Neutrophil (primary cell): ENCODE results near the gene RSRP1.
"Not testable (repeated sequence)": the region's sequence is repeated elsewhere in the genome, so short reads cannot be mapped to it uniquely, and the experiment has no call there.

ENCODE experiments used
- H3K27ac ChIP-seq: fragments of 200-600 bp; sonication (generic); 2 replicates; pipeline ENCODE4 v1.5.1; 2016; ENCODE audit warnings: mild to moderate bottlenecking, moderate library complexity
- H3K27me3 ChIP-seq: fragments of 200-600 bp; sonication (generic); 2 replicates; pipeline ENCODE4 v1.6.0; 2016; ENCODE audit warnings: mild to moderate bottlenecking
- H3K36me3 ChIP-seq: fragments of 200-600 bp; sonication (generic); 2 replicates; pipeline ENCODE4 v1.5.1; 2017
- H3K4me1 ChIP-seq, 2 experiments: fragments of 200-600 bp in 1 of 2; sonication (generic) in 1 of 2; 1 replicate in 1 of 2; 2 replicates in 1 of 2; pipeline versions ENCODE4 v1.5.1 to v1.6.1; 2013 to 2016; ENCODE audit warnings: low read depth in 1 of 2, low read length in 1 of 2, mild to moderate bottlenecking in 1 of 2, moderate library complexity in 1 of 2; ENCODE audit not compliant: control insufficient read depth in 1 of 2, insufficient read depth in 1 of 2
- H3K4me3 ChIP-seq, 2 experiments: fragments of 200-600 bp in 1 of 2; sonication (generic) in 1 of 2; 1 replicate in 1 of 2; 2 replicates in 1 of 2; pipeline ENCODE4 v1.5.1; 2013 to 2016; ENCODE audit warnings: low read depth in 1 of 2, low read length in 1 of 2, mild to moderate bottlenecking in 1 of 2, moderate library complexity in 1 of 2
- H3K9me3 ChIP-seq: fragments of 200-600 bp; sonication (generic); 2 replicates; pipeline ENCODE4 v1.5.1; 2016
- CTCF ChIP-seq: fragments of 200-600 bp; sonication (generic); IDR thresholded peaks from 2 replicates; pipeline ENCODE4 v1.5.1; 2016; ENCODE audit warnings: antibody characterized with exemption

Gene RSRP1, protein sequence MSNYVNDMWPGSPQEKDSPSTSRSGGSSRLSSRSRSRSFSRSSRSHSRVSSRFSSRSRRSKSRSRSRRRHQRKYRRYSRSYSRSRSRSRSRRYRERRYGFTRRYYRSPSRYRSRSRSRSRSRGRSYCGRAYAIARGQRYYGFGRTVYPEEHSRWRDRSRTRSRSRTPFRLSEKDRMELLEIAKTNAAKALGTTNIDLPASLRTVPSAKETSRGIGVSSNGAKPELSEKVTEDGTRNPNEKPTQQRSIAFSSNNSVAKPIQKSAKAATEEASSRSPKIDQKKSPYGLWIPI

DNA sequence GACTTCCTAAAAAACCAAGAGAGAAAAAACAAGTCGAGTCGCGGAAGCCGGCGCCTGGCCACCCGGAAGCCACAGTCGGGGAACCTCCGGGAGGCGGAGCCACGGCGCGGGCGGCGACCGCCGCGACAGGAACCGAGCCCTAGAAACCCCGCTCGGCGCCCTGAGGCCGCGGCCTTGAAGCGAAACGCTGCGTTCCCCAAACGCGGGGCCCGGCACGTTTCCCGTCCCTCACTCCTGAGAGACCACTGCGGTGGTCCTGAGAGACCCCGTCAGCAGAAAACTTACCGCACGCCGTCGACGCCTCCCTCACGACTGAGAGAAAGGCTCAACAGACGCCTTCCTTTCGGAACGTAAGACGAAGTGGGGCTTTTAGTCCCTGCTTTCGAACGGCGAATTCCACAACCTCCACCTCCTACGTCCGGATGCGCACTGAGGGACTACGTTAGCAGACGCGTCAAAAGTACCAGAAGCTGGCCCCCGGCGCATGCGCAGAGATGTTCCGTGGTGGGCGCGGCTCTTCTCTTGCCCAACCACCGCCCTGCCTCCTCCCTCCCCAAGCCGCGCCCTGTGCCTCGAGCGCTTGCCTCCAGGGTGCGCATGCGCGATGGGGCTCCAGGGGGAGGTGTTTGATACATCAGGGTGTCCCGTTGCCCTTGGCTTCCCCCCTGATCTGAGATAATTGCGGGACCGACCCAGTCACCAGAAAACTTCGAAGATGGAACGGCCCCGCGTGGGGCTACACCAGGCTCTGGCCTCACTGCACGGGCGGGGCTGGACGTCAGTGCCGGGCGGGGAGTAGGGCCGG, at the start of gene RSRP1:
RSRP1 (minus strand) TSS at position 431 of the 805 bp plus-strand sequence. CDS start 491 bp downstream, outside the sequence.
- peak within 1 kb of the TSS; percentile 95 for H3K27ac ChIP-seq
- peak; percentile 63 for TF ChIP-seq CTCF
- no peaks in the 10 kb centered on the region for H3K27me3 ChIP-seq
- peaks cover 6% of the 10 kb centered on the region for H3K9me3 ChIP-seq
- peaks cover 45% of the 10 kb centered on the region for H3K36me3 ChIP-seq
- peaks cover 43 to 47% of the 10 kb centered on the region in 2 experiments for H3K4me1 ChIP-seq
- H3K4me3 ChIP-seq = peak within 1 kb of the TSS; percentile 86 to 97

- H3K9me3 ChIP-seq, H3K4me1 ChIP-seq, H3K4me3 ChIP-seq, H3K27me3 ChIP-seq, H3K27ac ChIP-seq, H3K36me3 ChIP-seq: not testable (repeated sequence)
Observed at GRCh38 chr1:25296501-25296900, 49.2 kb upstream of the RSRP1 start.

GRCh38 chr1:25294889-25295826, 47.9 kb upstream of the RSRP1 start:
- not testable (repeated sequence) for H3K4me3 ChIP-seq, H3K27me3 ChIP-seq, H3K9me3 ChIP-seq, H3K27ac ChIP-seq, H3K4me1 ChIP-seq, H3K36me3 ChIP-seq

DNA sequence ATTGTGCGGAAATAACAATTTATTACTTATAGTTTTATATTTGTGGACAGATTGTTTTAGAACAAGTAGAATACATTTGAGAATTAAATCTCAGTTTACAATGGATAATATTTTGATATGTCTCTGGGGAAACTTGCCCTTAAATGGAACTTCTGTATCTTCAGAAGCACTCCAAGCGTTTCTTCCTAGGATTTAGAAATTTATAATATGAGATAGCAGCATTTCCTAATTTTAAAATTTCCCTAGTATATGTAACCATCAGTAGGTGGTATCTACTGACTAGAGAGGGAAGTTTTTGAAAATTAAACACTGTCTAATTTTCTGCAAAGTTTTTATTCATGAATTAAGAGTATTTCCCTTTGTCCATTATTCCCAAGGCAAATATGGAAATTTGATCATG, 46.2 kb upstream of the RSRP1 start:
- not testable (repeated sequence) for H3K36me3 ChIP-seq, H3K9me3 ChIP-seq, H3K27me3 ChIP-seq, H3K27ac ChIP-seq, H3K4me3 ChIP-seq, H3K4me1 ChIP-seq

DNA sequence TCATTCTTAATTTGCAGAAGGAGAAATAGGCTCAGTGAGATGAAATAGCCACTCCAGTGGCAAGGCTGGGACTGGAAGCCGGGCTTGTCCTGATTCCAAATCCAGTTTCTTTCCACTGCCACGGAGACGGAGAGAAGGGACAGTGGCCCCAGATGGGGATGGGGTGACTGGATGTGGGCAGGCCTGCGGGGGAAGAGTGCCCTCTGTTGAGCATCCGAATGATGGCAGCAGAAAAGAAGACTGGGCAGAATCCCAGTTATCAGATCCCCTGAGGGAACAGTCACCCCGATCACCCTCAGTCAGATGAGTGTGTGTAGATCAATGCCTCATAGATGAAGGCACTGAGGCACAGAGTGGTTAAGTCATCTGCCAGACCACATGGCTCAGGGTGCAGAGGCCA, 42.8 kb upstream of the RSRP1 start:
- not testable (repeated sequence) for H3K27me3 ChIP-seq

GRCh38 chr1:25288573-25289101, 41.4 kb upstream of the RSRP1 start:
- not testable (repeated sequence) for H3K27ac ChIP-seq, H3K27me3 ChIP-seq, H3K9me3 ChIP-seq, H3K36me3 ChIP-seq, H3K4me3 ChIP-seq, H3K4me1 ChIP-seq

More for the DNA sequence above, 42.8 kb upstream of the RSRP1 start:
- not testable (repeated sequence) for H3K4me1 ChIP-seq, H3K4me3 ChIP-seq, H3K27ac ChIP-seq, H3K9me3 ChIP-seq, H3K36me3 ChIP-seq

DNA sequence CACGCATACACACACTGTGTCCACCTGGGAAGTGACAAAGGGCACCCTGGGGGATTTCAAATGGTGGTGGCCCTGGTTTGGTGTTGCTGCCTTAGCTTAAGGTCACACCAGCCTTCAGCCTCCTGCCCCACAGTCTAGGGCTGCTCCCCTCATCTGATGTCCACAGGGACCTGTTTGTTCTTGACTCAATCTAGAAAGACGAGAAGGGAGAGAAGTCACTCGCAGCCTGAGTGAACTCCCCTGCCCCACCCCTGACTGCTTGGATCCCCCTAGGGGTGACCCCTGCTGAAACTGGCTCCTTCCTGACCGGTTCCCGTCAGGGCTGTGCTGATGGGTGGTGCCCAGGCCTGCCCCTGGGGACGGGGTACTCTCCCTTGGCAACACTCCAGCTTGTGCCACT, 39.9 kb upstream of the RSRP1 start:
- H3K27me3 ChIP-seq, H3K4me1 ChIP-seq, H3K36me3 ChIP-seq, H3K27ac ChIP-seq, H3K9me3 ChIP-seq, H3K4me3 ChIP-seq: not testable (repeated sequence)

- H3K4me3 ChIP-seq, H3K4me1 ChIP-seq, H3K27me3 ChIP-seq, H3K9me3 ChIP-seq, H3K36me3 ChIP-seq, H3K27ac ChIP-seq: not testable (repeated sequence)
Observed at GRCh38 chr1:25285862-25286261, 38.6 kb upstream of the RSRP1 start.

GRCh38 chr1:25279693-25280111, 32.4 kb upstream of the RSRP1 start:
- H3K4me3 ChIP-seq, H3K27me3 ChIP-seq, H3K4me1 ChIP-seq, H3K27ac ChIP-seq, H3K36me3 ChIP-seq, H3K9me3 ChIP-seq: not testable (repeated sequence)

DNA sequence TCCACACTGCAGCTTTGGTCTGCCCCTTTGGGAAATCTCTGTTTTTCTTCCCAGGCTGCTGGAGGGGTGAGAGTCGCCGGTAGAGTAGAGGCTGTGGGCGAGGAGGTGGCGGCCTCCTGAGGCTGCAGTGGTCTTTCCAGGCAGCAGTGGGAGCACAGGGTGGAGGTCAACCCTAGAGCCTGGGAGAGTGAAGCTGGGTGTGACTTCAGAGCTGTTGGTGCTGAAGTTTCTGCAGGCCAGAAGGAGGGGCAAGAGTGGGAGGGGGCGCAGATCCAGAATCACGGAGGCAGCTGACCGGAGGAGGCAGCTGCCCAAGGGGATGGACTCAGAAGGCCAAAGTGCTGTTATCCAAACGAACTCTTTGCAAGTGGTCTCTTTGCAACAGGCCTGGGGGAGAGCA, 31.5 kb upstream of the RSRP1 start:
- not testable (repeated sequence) for H3K4me3 ChIP-seq, H3K27ac ChIP-seq, H3K4me1 ChIP-seq, H3K9me3 ChIP-seq, H3K36me3 ChIP-seq, H3K27me3 ChIP-seq

- not testable (repeated sequence) for H3K27me3 ChIP-seq, H3K9me3 ChIP-seq, H3K4me3 ChIP-seq, H3K27ac ChIP-seq, H3K4me1 ChIP-seq, H3K36me3 ChIP-seq
Observed at GRCh38 chr1:25278358-25278757, 31.1 kb upstream of the RSRP1 start.

DNA sequence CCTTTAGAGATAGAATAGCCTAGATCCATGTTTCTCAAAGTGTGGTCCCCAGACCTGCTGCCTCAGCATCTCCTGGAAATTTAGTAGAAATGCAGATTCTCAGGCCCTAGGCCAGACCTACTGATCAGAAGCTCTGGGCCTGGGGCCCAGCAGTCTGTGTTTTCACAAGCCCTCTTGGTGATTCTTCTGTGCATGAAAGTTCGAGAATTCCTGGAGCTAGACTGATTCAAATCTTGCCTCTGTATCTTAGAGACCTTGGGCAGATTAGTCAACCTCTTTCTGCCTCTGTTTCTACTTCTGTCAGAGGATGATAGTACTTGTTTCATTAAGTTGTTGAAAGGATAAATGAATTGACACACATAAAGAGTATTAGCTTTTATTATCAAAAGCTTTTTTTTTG, 30.0 kb upstream of the RSRP1 start:
- not testable (repeated sequence) for H3K27ac ChIP-seq, H3K9me3 ChIP-seq, H3K4me3 ChIP-seq, H3K27me3 ChIP-seq, H3K4me1 ChIP-seq, H3K36me3 ChIP-seq
